Ovary (tissue), 9 donors: ENCODE measurements around the gene ZNF443. TPM values are rescaled to one million over a fixed set of nuclear protein-coding genes. Genes with fewer than 3 reads are reported as not detected.
A peak's percentile ranks its signal among the peaks of the same experiment; 100 is the strongest.

Source experiments
- DNase-seq, 5 donors: peaks; one replicate each; pipeline ENCODE4 v3.0.0-alpha.2; 2019 to 2020
- H3K27ac ChIP-seq, 2 donors: fragments of 200-600 bp; one replicate each; pipeline versions ENCODE4 v1.5.1 to v1.8.0; 2019 to 2022
- H3K27me3 ChIP-seq: fragments of 200-600 bp; one replicate; pipeline ENCODE4 v1.8.0; 2022
- H3K36me3 ChIP-seq: fragments of 200-600 bp; sonication (generic); one replicate; pipeline ENCODE4 v1.5.1; 2019
- H3K4me1 ChIP-seq: one replicate; pipeline ENCODE4 v1.8.1; 2013; ENCODE audit warnings: mild to moderate bottlenecking, moderate library complexity; ENCODE audit not compliant: insufficient read depth
- H3K4me3 ChIP-seq: fragments of 200-600 bp; sonication (generic); one replicate; pipeline ENCODE4 v1.5.1; 2017
- H3K9me3 ChIP-seq, 2 donors: fragments of 200-600 bp in 1 of 2; sonication (generic) in 1 of 2; one replicate each; pipeline versions ENCODE4 v1.5.1 to v1.8.1; 2013 to 2019; ENCODE audit warnings: mild to moderate bottlenecking in 1 of 2, moderate library complexity in 1 of 2
- EP300 ChIP-seq: sonication (generic); formaldehyde crosslinking; IDR thresholded peaks from one replicate; pipeline ENCODE4 v1.6.1; 2017; ENCODE audit warnings: antibody characterized with exemption
- POLR2A ChIP-seq: fragments of 450-650 bp; IDR thresholded peaks from one replicate; pipeline ENCODE4 v1.6.1; 2017; ENCODE audit warnings: antibody characterized with exemption, mild to moderate bottlenecking, moderate library complexity
- WGBS, 3 donors: extraction: QIAGEN DNeasy Blood & Tissue Kit in 1 of 3; methylation state at CpG; one replicate each; pipeline versions ENCODE4 v1.1.5 to v1.1.7; 2013 to 2017; 5-methylcytosine and 5-hydroxymethylcytosine counted together
- intact Hi-C, 4 donors: fragments of 100-400 bp; cut with DNase I; formaldehyde crosslinking; loops; one replicate each; pipeline versions ENCODE4 v1.11.0 to v1.15.1; 2022 to 2023
- polyA plus RNA-seq, 2 donors: library from polyadenylated mRNA; stranded (reverse); fragments of 200-250 nt in 1 of 2; fragments of 350-450 nt in 1 of 2; fragmentation: Illumina TruSeq in 1 of 2; extraction: RNeasy Lipid Tissue Mini Kit (QIAGEN cat#74804) in 1 of 2; gene quantifications; one replicate each; pipeline ENCODE4 v1.2.3, GENCODE V29; 2013 to 2014
- total RNA-seq, 7 donors: library from RNA; depleted of rRNA in 2 of 7; stranded (reverse); fragments of >200 nt in 2 of 7; fragmentation: NEBNext Ultra II Directional in 3 of 7; extraction: Animal tissue kit (Norgen Biotek cat#: 25700) in 3 of 7; gene quantifications; one replicate each; pipeline versions ENCODE4 v1.1.0 to v1.2.4, GENCODE V29; 2016 to 2023
- TF ChIP-seq, protein P1 (sequence below), 3 donors: fragments of 450-650 bp in 2 of 3; fragments of 200-600 bp in 1 of 3; IDR thresholded peaks; one replicate each; pipeline versions ENCODE4 v1.5.1 to v1.8.0; 2016 to 2022; ENCODE audit warnings: antibody characterized with exemption in 3 of 3, mild to moderate bottlenecking in 1 of 3
- donor health status: DM: no; HTN: no; CAD: no; lungs with moderate emphysema.
- donor health status: DM: no; HTN: no; CAD: no.
- donor health status: Bipolar disorder and iron deficiency.
- donor health status: DM: yes; HTN: yes; CAD: no.
- donor health status: DM: no; HTN: no; CAD: no.
- donor health status: DM: yes; HTN: yes; CAD: no.

The ZNF443 gene
- total and polyA plus RNA-seq, 9 donors, result 2.1 to 5.7 (median 4.4) TPM

DNA sequence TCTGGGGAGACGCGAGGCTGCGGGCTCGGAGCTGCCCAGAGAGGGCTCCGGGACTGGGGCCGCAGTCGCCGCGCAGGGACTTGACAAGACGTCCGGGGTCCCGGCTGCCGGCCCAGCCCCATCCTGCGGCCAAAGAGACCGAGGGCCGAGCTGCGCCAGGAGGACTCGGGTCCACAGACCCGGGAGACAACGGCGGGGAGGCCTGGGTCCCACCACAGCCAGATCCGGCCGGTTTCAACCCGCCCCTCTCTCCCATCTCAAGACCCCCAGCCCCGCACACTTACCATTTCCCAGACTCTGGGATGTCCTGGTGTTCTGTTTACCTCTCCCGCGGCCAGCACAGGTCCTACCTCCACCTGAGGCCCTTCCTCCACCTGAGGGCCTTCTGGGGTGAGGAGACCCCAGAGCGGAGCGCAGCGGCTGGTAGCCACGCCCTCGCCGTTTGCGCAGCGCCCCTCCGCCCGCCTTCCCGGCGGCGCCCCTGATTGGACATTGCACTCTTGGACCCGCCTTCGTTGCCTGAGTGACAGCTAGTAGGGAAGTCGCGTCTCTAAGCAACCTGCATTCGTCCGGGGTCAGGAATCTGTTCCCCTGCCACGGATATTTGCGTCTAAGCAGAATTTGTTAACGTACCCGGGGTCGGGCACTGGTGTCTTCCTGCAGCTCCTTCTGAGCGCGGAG is 43.7 kb upstream of the ZNF443 start, which contains the start of gene ZNF709:
Gene ZNF709, minus strand, starts transcription at position 446 of the 681 bp plus-strand sequence. Its CDS starts 159 bp downstream, at position 287.
- H3K27me3 ChIP-seq, result no peaks in the 10 kb centered on the region
- H3K4me3 ChIP-seq, result peak within 1 kb of the TSS; percentile 92
- no peaks in the 10 kb centered on the region for H3K9me3 ChIP-seq
- peak; percentile 89 to 95 (median 94) for DNase-seq
- WGBS, 3 donors, result 0 to 1% (median 0%) methylated on average over 45 to 53 of the region's 53 CpGs
- TF ChIP-seq EP300 (no peak), POLR2A (peak; percentile 53)
- TF ChIP-seq, protein P1, sequence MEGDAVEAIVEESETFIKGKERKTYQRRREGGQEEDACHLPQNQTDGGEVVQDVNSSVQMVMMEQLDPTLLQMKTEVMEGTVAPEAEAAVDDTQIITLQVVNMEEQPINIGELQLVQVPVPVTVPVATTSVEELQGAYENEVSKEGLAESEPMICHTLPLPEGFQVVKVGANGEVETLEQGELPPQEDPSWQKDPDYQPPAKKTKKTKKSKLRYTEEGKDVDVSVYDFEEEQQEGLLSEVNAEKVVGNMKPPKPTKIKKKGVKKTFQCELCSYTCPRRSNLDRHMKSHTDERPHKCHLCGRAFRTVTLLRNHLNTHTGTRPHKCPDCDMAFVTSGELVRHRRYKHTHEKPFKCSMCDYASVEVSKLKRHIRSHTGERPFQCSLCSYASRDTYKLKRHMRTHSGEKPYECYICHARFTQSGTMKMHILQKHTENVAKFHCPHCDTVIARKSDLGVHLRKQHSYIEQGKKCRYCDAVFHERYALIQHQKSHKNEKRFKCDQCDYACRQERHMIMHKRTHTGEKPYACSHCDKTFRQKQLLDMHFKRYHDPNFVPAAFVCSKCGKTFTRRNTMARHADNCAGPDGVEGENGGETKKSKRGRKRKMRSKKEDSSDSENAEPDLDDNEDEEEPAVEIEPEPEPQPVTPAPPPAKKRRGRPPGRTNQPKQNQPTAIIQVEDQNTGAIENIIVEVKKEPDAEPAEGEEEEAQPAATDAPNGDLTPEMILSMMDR (IDR thresholded peaks at IDR 0.05), result no peak
- peaks cover 2% of the 10 kb centered on the region for H3K4me1 ChIP-seq
- no peaks in the 10 kb centered on the region for H3K36me3 ChIP-seq
- H3K27ac ChIP-seq, result peak within 1 kb of the TSS; percentile 36 to 57
- intact Hi-C loops, result no loop called here

DNA sequence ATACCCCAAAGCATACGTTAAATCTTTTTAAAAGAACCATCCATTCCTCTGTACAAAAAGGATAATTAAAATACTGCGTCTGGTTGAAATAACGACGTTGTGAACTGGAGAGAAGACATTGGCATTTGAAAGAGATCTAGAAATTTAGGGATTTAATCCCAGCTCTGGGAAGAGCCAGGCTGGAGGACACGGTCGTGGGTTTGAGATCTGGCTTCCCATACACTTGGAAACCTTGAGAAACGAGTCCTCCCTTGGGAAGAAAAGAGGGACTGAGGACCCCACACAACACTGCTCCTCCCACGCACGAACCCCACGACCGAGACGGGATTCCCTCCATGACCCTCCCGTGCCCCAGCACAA is 43.2 kb upstream of the ZNF443 start:
- Histone ChIP-seq H3K4me3 (peak overlapping the region; percentile 92), H3K9me3 (no peaks in the 10 kb centered on the region), H3K27me3 (no peaks in the 10 kb centered on the region), H3K27ac (peak overlapping the region; percentile 36 to 57), H3K36me3 (no peaks in the 10 kb centered on the region), H3K4me1 (peaks cover 2% of the 10 kb centered on the region)
- WGBS, 3 donors, result 0% methylated on average over 13 of the region's 13 CpGs
- intact Hi-C loops, result no loop called here
- TF ChIP-seq POLR2A (no peak), EP300 (no peak)
- TF ChIP-seq, protein P1 (IDR thresholded peaks at IDR 0.05), result no peak
- DNase-seq, result no peak

DNA sequence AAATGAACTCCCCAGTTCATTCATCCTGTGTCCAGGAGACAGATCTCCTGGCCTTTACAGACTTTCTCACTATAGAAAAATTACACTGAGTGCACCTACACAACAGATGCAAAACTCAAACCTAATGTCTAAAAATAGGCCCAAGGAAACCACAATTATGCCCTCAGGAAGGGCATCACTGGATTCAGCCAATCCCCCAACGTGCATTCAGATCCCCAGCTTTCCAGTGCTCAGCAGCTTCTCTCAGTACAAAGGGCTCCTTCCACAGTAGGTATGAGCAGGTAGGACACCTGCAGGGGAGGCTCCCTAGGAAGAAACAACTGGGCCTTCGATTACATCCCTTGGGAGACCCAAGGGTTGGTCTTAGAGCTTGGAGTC is 41.7 kb upstream of the ZNF443 start:
- intact Hi-C loops, result no loop called here
- peaks cover 2% of the 10 kb centered on the region for H3K4me1 ChIP-seq
- TF ChIP-seq EP300 (no peak), POLR2A (no peak)
- TF ChIP-seq, protein P1 (IDR thresholded peaks at IDR 0.05), result no peak
- H3K27ac ChIP-seq, result no peak overlapping the region
- no peak overlapping the region for H3K4me3 ChIP-seq
- H3K27me3 ChIP-seq, result no peaks in the 10 kb centered on the region
- no peaks in the 10 kb centered on the region for H3K36me3 ChIP-seq
- no peaks in the 10 kb centered on the region for H3K9me3 ChIP-seq
- no peak for DNase-seq
- WGBS, 3 donors, result 71 to 82% (median 73%) methylated on average over 2 of the region's 2 CpGs

DNA sequence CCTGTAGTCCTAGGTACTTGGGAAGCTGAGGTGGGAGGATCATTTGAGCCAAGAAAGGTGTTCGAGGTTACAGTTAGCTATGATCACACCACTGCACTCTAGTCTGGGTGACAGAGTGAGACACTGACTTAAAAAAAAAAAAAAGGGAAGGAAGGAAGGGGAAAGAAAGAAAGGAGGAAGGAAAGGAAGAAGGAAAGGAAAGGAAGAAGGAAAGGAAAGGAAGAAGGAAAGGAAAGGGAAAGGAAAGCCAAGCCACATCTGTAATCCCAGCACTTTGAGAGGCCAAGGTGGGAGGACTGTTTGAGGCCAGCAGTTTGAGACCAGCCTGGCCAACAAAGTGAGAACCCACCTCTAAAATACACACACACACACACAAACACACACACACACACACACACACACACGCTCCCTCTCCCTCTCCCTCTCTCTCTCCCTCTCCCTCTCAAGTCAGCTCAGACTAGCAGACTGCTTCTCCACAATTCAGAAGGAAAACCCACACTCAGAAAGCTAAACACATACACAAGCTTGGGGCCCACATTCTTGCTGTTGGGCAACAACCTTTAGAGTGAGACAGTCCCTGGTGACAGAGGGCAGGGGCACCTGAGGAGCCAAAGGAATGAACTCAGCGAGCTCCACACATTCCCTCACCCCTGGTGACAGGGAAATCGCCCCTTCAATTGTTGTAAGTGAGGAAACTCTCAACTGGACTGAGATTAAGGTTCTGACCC is 41.1 kb upstream of the ZNF443 start:
- no peaks in the 10 kb centered on the region for H3K36me3 ChIP-seq
- no peak overlapping the region for H3K4me3 ChIP-seq
- peaks cover 2% of the 10 kb centered on the region for H3K4me1 ChIP-seq
- no peaks in the 10 kb centered on the region for H3K27me3 ChIP-seq
- 72 to 81% (median 81%) methylated on average over 4 of the region's 4 CpGs for WGBS, 3 donors
- TF ChIP-seq EP300, result no peak
- no peak for TF ChIP-seq POLR2A
- TF ChIP-seq, protein P1 (IDR thresholded peaks at IDR 0.05), result no peak
- H3K27ac ChIP-seq, result no peak overlapping the region
- no peaks in the 10 kb centered on the region for H3K9me3 ChIP-seq
- DNase-seq, result no peak
- intact Hi-C loops, result no loop called here
